ENCODE data around the gene KRTAP9-1.
"Not testable (repeated sequence)": the region's sequence is repeated elsewhere in the genome, so short reads cannot be mapped to it uniquely, and the experiment has no call there.

DNA sequence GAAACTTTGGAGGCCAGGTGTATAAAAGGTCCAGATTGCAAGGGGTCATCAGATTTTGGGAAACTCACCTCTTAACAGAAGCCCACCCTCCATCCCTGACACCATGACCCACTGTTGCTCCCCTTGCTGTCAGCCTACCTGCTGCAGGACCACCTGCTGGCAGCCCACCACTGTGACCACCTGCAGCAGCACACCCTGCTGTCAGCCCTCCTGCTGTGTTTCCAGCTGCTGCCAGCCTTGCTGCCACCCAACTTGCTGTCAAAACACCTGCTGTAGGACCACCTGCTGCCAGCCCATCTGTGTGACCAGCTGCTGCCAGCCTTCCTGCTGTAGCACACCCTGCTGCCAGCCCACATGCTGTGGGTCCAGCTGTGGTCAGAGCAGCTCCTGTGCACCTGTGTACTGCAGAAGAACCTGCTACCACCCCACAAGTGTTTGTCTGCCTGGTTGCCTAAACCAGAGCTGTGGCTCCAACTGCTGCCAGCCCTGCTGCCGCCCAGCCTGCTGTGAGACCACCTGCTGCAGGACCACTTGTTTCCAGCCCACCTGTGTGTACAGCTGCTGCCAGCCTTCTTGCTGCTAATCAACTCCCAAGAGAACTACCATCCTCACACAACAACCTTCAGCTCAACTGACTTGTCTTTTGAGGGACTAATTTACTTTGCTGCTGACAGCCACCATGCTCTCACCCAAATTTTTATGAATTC lies 42.9 kb downstream of the KRTAP9-1 start, which contains the start of gene KRTAP9-3:
- TF ChIP-seq POLR2A (IDR thresholded peaks at IDR 0.05): not testable (repeated sequence)
- TF ChIP-seq, protein P1, sequence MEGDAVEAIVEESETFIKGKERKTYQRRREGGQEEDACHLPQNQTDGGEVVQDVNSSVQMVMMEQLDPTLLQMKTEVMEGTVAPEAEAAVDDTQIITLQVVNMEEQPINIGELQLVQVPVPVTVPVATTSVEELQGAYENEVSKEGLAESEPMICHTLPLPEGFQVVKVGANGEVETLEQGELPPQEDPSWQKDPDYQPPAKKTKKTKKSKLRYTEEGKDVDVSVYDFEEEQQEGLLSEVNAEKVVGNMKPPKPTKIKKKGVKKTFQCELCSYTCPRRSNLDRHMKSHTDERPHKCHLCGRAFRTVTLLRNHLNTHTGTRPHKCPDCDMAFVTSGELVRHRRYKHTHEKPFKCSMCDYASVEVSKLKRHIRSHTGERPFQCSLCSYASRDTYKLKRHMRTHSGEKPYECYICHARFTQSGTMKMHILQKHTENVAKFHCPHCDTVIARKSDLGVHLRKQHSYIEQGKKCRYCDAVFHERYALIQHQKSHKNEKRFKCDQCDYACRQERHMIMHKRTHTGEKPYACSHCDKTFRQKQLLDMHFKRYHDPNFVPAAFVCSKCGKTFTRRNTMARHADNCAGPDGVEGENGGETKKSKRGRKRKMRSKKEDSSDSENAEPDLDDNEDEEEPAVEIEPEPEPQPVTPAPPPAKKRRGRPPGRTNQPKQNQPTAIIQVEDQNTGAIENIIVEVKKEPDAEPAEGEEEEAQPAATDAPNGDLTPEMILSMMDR (IDR thresholded peaks at IDR 0.05): not testable (repeated sequence)
